GM20000 (cell line): ENCODE results near the gene STK25.

Experiments used
- DNase-seq: peaks from one replicate; pipeline ENCODE4 v3.0.0; 2012; ENCODE audit warnings: low spot score
- CTCF ChIP-seq: IDR thresholded peaks from 2 replicates; pipeline ENCODE4 v1.5.1; 2012; ENCODE audit warnings: mild to moderate bottlenecking, control low read depth; ENCODE audit errors: extremely low read depth, missing control alignments

The STK25 gene

GRCh38 chr2:241496003-241496707 lies 12.2 kb downstream of the STK25 start:
- DNase-seq, result no peak
- no peak for TF ChIP-seq CTCF

GRCh38 chr2:241495172-241496002 lies 13.0 kb downstream of the STK25 start:
- DNase-seq, result no peak
- no peak for TF ChIP-seq CTCF

- no peak for DNase-seq
- no peak for TF ChIP-seq CTCF
Measured at GRCh38 chr2:241494311-241494908, 14.0 kb downstream of the STK25 start.

- DNase-seq, result no peak
- TF ChIP-seq CTCF, result no peak
Measured at GRCh38 chr2:241493092-241493491, 15.3 kb downstream of the STK25 start.

- no peak for TF ChIP-seq CTCF
- no peak for DNase-seq
Measured at GRCh38 chr2:241492174-241492565, 16.2 kb downstream of the STK25 start.

GRCh38 chr2:241491549-241492173 lies 16.7 kb downstream of the STK25 start:
- DNase-seq, result no peak
- TF ChIP-seq CTCF, result no peak
